MG63 (cell line): Measurements from ENCODE around the gene MANEAL. TPM values are rescaled to one million over a fixed set of nuclear protein-coding genes. Genes with fewer than 3 reads are reported as not detected.
A peak's percentile ranks its signal among the peaks of the same experiment; 100 is the strongest.
"Not testable (repeated sequence)": the region's sequence is repeated elsewhere in the genome, so short reads cannot be mapped to it uniquely, and the experiment has no call there.

ENCODE experiments used
- DNase-seq: peaks from one replicate; pipeline ENCODE4 v3.0.0-alpha.2; 2020
- H3K27me3 ChIP-seq: fragments of 250-450 bp; sonication (Bioruptor Pico); 2 replicates; pipeline ENCODE4 v1.5.1; 2020; ENCODE audit warnings: mild to moderate bottlenecking, moderate library complexity
- H3K36me3 ChIP-seq: fragments of 250-450 bp; sonication (Bioruptor Pico); 2 replicates; pipeline ENCODE4 v1.5.1; 2020; ENCODE audit warnings: mild to moderate bottlenecking, moderate library complexity
- H3K4me3 ChIP-seq: fragments of 250-450 bp; sonication (Bioruptor Pico); 2 replicates; pipeline ENCODE4 v1.5.1; 2020; ENCODE audit warnings: mild to moderate bottlenecking, moderate library complexity
- H3K9me3 ChIP-seq: fragments of 250-450 bp; sonication (Bioruptor Pico); 2 replicates; pipeline ENCODE4 v1.5.1; 2020; ENCODE audit warnings: mild to moderate bottlenecking, moderate library complexity
- total RNA-seq: library from RNA; depleted of rRNA; stranded (reverse); fragments of >200 nt; shearing (Covaris generic); gene quantifications from 2 replicates; pipeline ENCODE4 v1.2.3, GENCODE V29; 2014; ENCODE audit warnings: low replicate concordance

The MANEAL gene
- total RNA-seq, 1 experiment from 2014 or later, result 15.0 TPM

GRCh38 chr1:37765916-37766664 lies 27.6 kb upstream of the MANEAL start:
- no peaks in the 10 kb centered on the region for H3K9me3 ChIP-seq
- H3K36me3 ChIP-seq, result no peaks in the 10 kb centered on the region
- no peak overlapping the region for H3K4me3 ChIP-seq
- no peak for DNase-seq
- peaks cover 49% of the 10 kb centered on the region for H3K27me3 ChIP-seq

GRCh38 chr1:37767488-37767887 lies 26.2 kb upstream of the MANEAL start:
- H3K9me3 ChIP-seq, result no peaks in the 10 kb centered on the region; the same call in 1 of the 2 replicates
- no peak overlapping the region for H3K4me3 ChIP-seq
- H3K36me3 ChIP-seq, result no peaks in the 10 kb centered on the region
- H3K27me3 ChIP-seq, result peaks cover 46% of the 10 kb centered on the region
- no peak for DNase-seq

- H3K27me3 ChIP-seq, result peaks cover 15% of the 10 kb centered on the region
- not testable (repeated sequence) for H3K4me3 ChIP-seq, H3K9me3 ChIP-seq, DNase-seq, H3K36me3 ChIP-seq
Measured at GRCh38 chr1:37771440-37771839, 22.2 kb upstream of the MANEAL start.

- no peak overlapping the region for H3K4me3 ChIP-seq
- peaks cover 5% of the 10 kb centered on the region; the same call in 1 of the 2 replicates for H3K9me3 ChIP-seq
- no peak for DNase-seq
- no peaks in the 10 kb centered on the region for H3K36me3 ChIP-seq
- no peaks in the 10 kb centered on the region for H3K27me3 ChIP-seq
Measured at GRCh38 chr1:37776946-37777516, 16.6 kb upstream of the MANEAL start.

GRCh38 chr1:37778654-37779053 lies 15.0 kb upstream of the MANEAL start:
- Histone ChIP-seq H3K4me3 (no peak overlapping the region), H3K36me3 (no peaks in the 10 kb centered on the region), H3K27me3 (no peaks in the 10 kb centered on the region), H3K9me3 (0 out of 2 replicates have a peak, but pooled peaks cover 4% of the 10 kb centered on the region)
- DNase-seq, result no peak

- H3K27me3 ChIP-seq, result peaks cover 3% of the 10 kb centered on the region; the same call in 1 of the 2 replicates
- H3K4me3 ChIP-seq, result no peak overlapping the region
- DNase-seq, result no peak
- H3K9me3 ChIP-seq, result no peaks in the 10 kb centered on the region
- H3K36me3 ChIP-seq, result no peaks in the 10 kb centered on the region
Measured at GRCh38 chr1:37782491-37782890, 11.2 kb upstream of the MANEAL start.

GRCh38 chr1:37792943-37793686 lies 532 bp upstream of the MANEAL start:
- no peak for DNase-seq
- peaks cover 3% of the 10 kb centered on the region for H3K27me3 ChIP-seq
- no peaks in the 10 kb centered on the region for H3K9me3 ChIP-seq
- H3K36me3 ChIP-seq, result no peaks in the 10 kb centered on the region
- no peak overlapping the region for H3K4me3 ChIP-seq

- Histone ChIP-seq H3K27me3 (no peaks in the 10 kb centered on the region), H3K4me3 (peak overlapping the region; percentile 44), H3K9me3 (no peaks in the 10 kb centered on the region), H3K36me3 (no peaks in the 10 kb centered on the region)
- no peak for DNase-seq
Measured at GRCh38 chr1:37794372-37795339, 1.0 kb downstream of the MANEAL start.

GRCh38 chr1:37795340-37796125 lies 1.9 kb downstream of the MANEAL start:
- no peaks in the 10 kb centered on the region for H3K27me3 ChIP-seq
- no peaks in the 10 kb centered on the region for H3K9me3 ChIP-seq
- peak; percentile 25 for DNase-seq
- H3K36me3 ChIP-seq, result peaks cover 4% of the 10 kb centered on the region
- H3K4me3 ChIP-seq, result no peak overlapping the region

- no peak for DNase-seq
- H3K4me3 ChIP-seq, result no peak overlapping the region
- no peaks in the 10 kb centered on the region for H3K27me3 ChIP-seq
- H3K9me3 ChIP-seq, result no peaks in the 10 kb centered on the region
- H3K36me3 ChIP-seq, result peaks cover 11% of the 10 kb centered on the region
Measured at GRCh38 chr1:37797750-37798345, 4.2 kb downstream of the MANEAL start.

- no peak for DNase-seq
- Histone ChIP-seq H3K9me3 (no peaks in the 10 kb centered on the region), H3K36me3 (peaks cover 56% of the 10 kb centered on the region), H3K27me3 (no peaks in the 10 kb centered on the region), H3K4me3 (no peak overlapping the region)
Measured at GRCh38 chr1:37802439-37802838, 8.8 kb downstream of the MANEAL start.

- Histone ChIP-seq H3K9me3 (no peaks in the 10 kb centered on the region), H3K36me3 (peaks cover 69% of the 10 kb centered on the region), H3K27me3 (no peaks in the 10 kb centered on the region), H3K4me3 (peak overlapping the region; percentile 75)
- no peak for DNase-seq
Measured at GRCh38 chr1:37807220-37807554, 13.5 kb downstream of the MANEAL start.

- H3K9me3 ChIP-seq, result no peaks in the 10 kb centered on the region
- H3K27me3 ChIP-seq, result no peaks in the 10 kb centered on the region
- H3K36me3 ChIP-seq, result peaks cover 66% of the 10 kb centered on the region
- peak within 1 kb of the TSS; percentile 75 for H3K4me3 ChIP-seq
- DNase-seq, result peak; percentile 94
Measured at GRCh38 chr1:37807555-37808368, 14.1 kb downstream of the MANEAL start, which contains the start of the genes C1orf122 and YRDC. Gene C1orf122, plus strand, starts transcription at chr1:37807790. Its CDS starts 615 bp downstream, at chr1:37808405. Gene YRDC, minus strand, starts transcription at chr1:37808208. Its CDS starts 28 bp downstream, at chr1:37808180.

GRCh38 chr1:37808369-37809319 lies 15.0 kb downstream of the MANEAL start:
- no peaks in the 10 kb centered on the region for H3K9me3 ChIP-seq
- H3K27me3 ChIP-seq, result no peaks in the 10 kb centered on the region
- H3K4me3 ChIP-seq, result peak overlapping the region; percentile 75
- DNase-seq, result peak; percentile 86
- peaks cover 57% of the 10 kb centered on the region for H3K36me3 ChIP-seq
